ENCODE data around the gene CDH8. TPM values are rescaled to one million over a fixed set of nuclear protein-coding genes. Genes with fewer than 3 reads are reported as not detected.

CDH8 gene
- total and polyA plus RNA-seq, 2 of the 4 experiments (the other 2 are of a cell fraction), result not detected

DNA sequence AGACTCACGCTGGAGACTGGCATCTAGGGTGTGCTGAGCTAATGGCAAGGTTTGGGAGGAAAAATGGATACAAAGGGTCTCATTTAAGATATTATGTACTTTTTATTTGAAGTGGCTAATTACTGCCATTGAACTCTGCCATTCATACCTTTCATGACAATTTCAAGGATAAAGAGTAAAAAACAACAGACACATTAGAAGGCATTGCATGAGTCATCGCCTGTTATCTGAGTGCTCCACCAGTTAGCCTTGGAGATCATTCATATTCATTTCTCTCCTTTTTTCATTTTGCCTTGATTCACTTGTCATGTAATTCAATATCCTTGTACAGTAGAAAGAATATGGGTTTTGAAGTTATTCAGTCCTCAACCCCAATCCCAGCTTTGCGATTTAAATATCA is 109.5 kb downstream of the CDH8 start:
- Histone ChIP-seq H2BK5ac (ENCODE audit: low read depth, low read length, poor library complexity, severe bottlenecking) (no peak overlapping the region), H3K27me3 (ENCODE audit: control insufficient read depth, insufficient read depth, low read length) (no peaks in the 10 kb centered on the region), H4K20me1 (ENCODE audit: insufficient read depth, low read length) (no peaks in the 10 kb centered on the region), H2AK9ac (replicated peaks; ENCODE audit: low read depth, low read length, poor library complexity) (no peak overlapping the region), H4K91ac (ENCODE audit: insufficient read depth, low read depth, low read length) (no peak overlapping the region), H3K9me3 (ENCODE audit: control insufficient read depth, insufficient read depth, low read length) (0 out of 2 replicates have a peak, but pooled peaks cover 1% of the 10 kb centered on the region), H4K5ac (ENCODE audit: low read depth, low read length) (no peak overlapping the region), H3K79me1 (ENCODE audit: low read depth in 1 of 2, low read length in 2 of 2) (no peaks in the 10 kb centered on the region), H3K36me3 (ENCODE audit: control insufficient read depth, insufficient read depth, low read length) (no peaks in the 10 kb centered on the region), H3K9me1 (ENCODE audit: insufficient read depth, low read length) (no peaks in the 10 kb centered on the region), H2BK120ac (ENCODE audit: low read depth, low read length) (no peak overlapping the region), H3K9ac (ENCODE audit: low read depth, low read length) (no peak overlapping the region), H3K23ac (ENCODE audit: low read depth, low read length) (no peak overlapping the region), H3K4me1 (ENCODE audit: control insufficient read depth, insufficient read depth, low read length) (no peaks in the 10 kb centered on the region), H3K18ac (ENCODE audit: low read depth, low read length) (no peak overlapping the region), H2BK15ac (ENCODE audit: low read depth, low read length) (no peak overlapping the region), H3K4me3 (ENCODE audit: insufficient read depth, low read depth, low read length) (no peak overlapping the region), H3K56ac (ENCODE audit: extremely low read depth, insufficient read depth, low read length) (no peak overlapping the region), H3K27ac (ENCODE audit: insufficient read depth, low read length) (no peak overlapping the region), H2BK20ac (ENCODE audit: low read depth, low read length) (no peak overlapping the region), H3K14ac (replicated peaks; ENCODE audit: low read depth, low read length) (no peak overlapping the region), H4K8ac (ENCODE audit: low read depth in 2 of 2, low read length in 2 of 2) (no peak overlapping the region), H3K4me2 (ENCODE audit: low read depth, low read length) (no peak overlapping the region), H2AFZ (replicated peaks; ENCODE audit: low read length, poor library complexity) (no peak overlapping the region), H2AK5ac (ENCODE audit: low read depth, low read length) (no peak overlapping the region), H3K4ac (ENCODE audit: low read depth, low read length) (no peak overlapping the region)
- TF ChIP-seq MXI1 (IDR thresholded peaks at IDR 0.05; ENCODE audit: borderline replicate concordance, low read depth, low read length) (no peak), MAFK (IDR thresholded peaks at IDR 0.05; ENCODE audit: low read depth, low read length) (no peak), NFE2L2 (IDR thresholded peaks at IDR 0.05; ENCODE audit: low read depth, low read length) (no peak), MAZ (IDR thresholded peaks at IDR 0.05; ENCODE audit: borderline replicate concordance, low read depth, low read length) (no peak), FOS (IDR thresholded peaks at IDR 0.05; ENCODE audit: low read depth, low read length) (no peak), CHD1 (IDR thresholded peaks at IDR 0.05; ENCODE audit: low read depth, low read length) (no peak), RCOR1 (IDR thresholded peaks at IDR 0.05; ENCODE audit: insufficient replicate concordance, low read length) (no peak), SMC3 (IDR thresholded peaks at IDR 0.05; ENCODE audit: low read depth, low read length) (no peak), RAD21 (IDR thresholded peaks at IDR 0.05; ENCODE audit: low read length) (no peak), RFX5 (IDR thresholded peaks at IDR 0.05; ENCODE audit: low read depth, low read length) (no peak), POLR2A (IDR thresholded peaks at IDR 0.05; ENCODE audit: low read depth, low read length) (no peak), BHLHE40 (IDR thresholded peaks at IDR 0.05; ENCODE audit: low read depth, low read length) (no peak), CEBPB (IDR thresholded peaks at IDR 0.05; ENCODE audit: low read depth, low read length) (no peak)
- TF ChIP-seq, protein P1, sequence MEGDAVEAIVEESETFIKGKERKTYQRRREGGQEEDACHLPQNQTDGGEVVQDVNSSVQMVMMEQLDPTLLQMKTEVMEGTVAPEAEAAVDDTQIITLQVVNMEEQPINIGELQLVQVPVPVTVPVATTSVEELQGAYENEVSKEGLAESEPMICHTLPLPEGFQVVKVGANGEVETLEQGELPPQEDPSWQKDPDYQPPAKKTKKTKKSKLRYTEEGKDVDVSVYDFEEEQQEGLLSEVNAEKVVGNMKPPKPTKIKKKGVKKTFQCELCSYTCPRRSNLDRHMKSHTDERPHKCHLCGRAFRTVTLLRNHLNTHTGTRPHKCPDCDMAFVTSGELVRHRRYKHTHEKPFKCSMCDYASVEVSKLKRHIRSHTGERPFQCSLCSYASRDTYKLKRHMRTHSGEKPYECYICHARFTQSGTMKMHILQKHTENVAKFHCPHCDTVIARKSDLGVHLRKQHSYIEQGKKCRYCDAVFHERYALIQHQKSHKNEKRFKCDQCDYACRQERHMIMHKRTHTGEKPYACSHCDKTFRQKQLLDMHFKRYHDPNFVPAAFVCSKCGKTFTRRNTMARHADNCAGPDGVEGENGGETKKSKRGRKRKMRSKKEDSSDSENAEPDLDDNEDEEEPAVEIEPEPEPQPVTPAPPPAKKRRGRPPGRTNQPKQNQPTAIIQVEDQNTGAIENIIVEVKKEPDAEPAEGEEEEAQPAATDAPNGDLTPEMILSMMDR (conservative IDR thresholded peaks at IDR 0.05; ENCODE audit: low read depth, low read length), result no peak
- TF ChIP-seq, protein P2, sequence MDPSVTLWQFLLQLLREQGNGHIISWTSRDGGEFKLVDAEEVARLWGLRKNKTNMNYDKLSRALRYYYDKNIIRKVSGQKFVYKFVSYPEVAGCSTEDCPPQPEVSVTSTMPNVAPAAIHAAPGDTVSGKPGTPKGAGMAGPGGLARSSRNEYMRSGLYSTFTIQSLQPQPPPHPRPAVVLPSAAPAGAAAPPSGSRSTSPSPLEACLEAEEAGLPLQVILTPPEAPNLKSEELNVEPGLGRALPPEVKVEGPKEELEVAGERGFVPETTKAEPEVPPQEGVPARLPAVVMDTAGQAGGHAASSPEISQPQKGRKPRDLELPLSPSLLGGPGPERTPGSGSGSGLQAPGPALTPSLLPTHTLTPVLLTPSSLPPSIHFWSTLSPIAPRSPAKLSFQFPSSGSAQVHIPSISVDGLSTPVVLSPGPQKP (IDR thresholded peaks at IDR 0.05; ENCODE audit: borderline replicate concordance, low read depth, low read length), result no peak
- TF ChIP-seq, protein P3, sequence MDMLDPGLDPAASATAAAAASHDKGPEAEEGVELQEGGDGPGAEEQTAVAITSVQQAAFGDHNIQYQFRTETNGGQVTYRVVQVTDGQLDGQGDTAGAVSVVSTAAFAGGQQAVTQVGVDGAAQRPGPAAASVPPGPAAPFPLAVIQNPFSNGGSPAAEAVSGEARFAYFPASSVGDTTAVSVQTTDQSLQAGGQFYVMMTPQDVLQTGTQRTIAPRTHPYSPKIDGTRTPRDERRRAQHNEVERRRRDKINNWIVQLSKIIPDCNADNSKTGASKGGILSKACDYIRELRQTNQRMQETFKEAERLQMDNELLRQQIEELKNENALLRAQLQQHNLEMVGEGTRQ (IDR thresholded peaks at IDR 0.05; ENCODE audit: low read depth, low read length), result no peak
- no TSS peak for BruUV-seq (replicated peaks)
- DNase-seq (no peak), ATAC-seq (ENCODE audit: low read depth) (no peak)
- ChIA-PET POLR2A (ENCODE audit: unreplicated experiment) (no interaction called here), CTCF (no interaction called here)
- in situ Hi-C loops (cut with MboI; ENCODE audit: low sequenced_read_pairs) (no loop called here), dilution Hi-C loops (cut with HindIII; ENCODE audit: low sequenced_read_pairs, unreplicated experiment) (no loop called here), intact Hi-C loops (cut with micrococcal nuclease) (no loop called here)
- no CpG with 5 or more reads among the region's 3 CpGs for WGBS, 2 experiments (ENCODE audit: extremely low coverage in 2 of 2, insufficient read length in 1 of 2)
